HCT116 (cell line): ENCODE data around the gene FAM229B. TPM values are rescaled to one million over a fixed set of nuclear protein-coding genes. Genes with fewer than 3 reads are reported as not detected.

ENCODE experiments used
- ATAC-seq: fragments of 200-7000 bp; cut with Tn5 transposase; 2 replicates; pipeline ENCODE4 v1.9.1; 2020; ENCODE audit warnings: mild to moderate bottlenecking, moderate library complexity
- BruUV-seq: library from RNA; stranded (reverse); fragments of 400-500 nt; replicated peaks from 2 replicates; lab custom pipeline; 2021; lab: Mats Ljungman, UMichigan
- CTCF ChIA-PET: fragments of 300-600 bp; sonication (Branson Sonifier 250); formaldehyde crosslinking; loops from one replicate; lab custom pipeline; 2021; ENCODE audit warnings: antibody characterized with exemption; lab: Charles Lee
- POLR2A ChIA-PET: fragments of 300-600, 350-600 bp; sonication (Branson Sonifier 250); formaldehyde crosslinking; loops from one replicate; lab custom pipeline; 2021; ENCODE audit warnings: antibody characterized with exemption; lab: Charles Lee
- RAD21 ChIA-PET, 2 experiments: fragments of 300-600 bp; sonication (Branson Sonifier 250); formaldehyde crosslinking; loops; one replicate each; lab custom pipeline; 2023; ENCODE audit warnings: low total read pairs in 2 of 2; ENCODE audit not compliant: uncharacterized antibody in 2 of 2, unreplicated experiment in 2 of 2, low non-redundant PET in 1 of 2; lab: Charles Lee
- DNase-seq: peaks from one replicate; pipeline ENCODE4 v3.0.0-alpha.2; 2010; ENCODE audit warnings: low read depth, low spot score
- H2AFZ ChIP-seq: fragments of 200-600 bp; shearing (Covaris generic), sonication (generic); 2 replicates; pipeline ENCODE4 v1.6.1; 2017; ENCODE audit warnings: low read depth, mixed run types, mixed read lengths, antibody characterized with exemption, low read length; ENCODE audit not compliant: poor library complexity, severe bottlenecking
- H3K27ac ChIP-seq: 2 replicates; pipeline ENCODE4 v1.5.1; 2012; ENCODE audit warnings: low read depth, low read length
- H3K27me3 ChIP-seq: fragments of 200-600 bp; sonication (generic); 2 replicates; pipeline ENCODE4 v1.6.1; 2016; ENCODE audit warnings: mixed run types, low read length, mixed read lengths; ENCODE audit not compliant: insufficient read depth
- H3K36me3 ChIP-seq, 2 experiments: fragments of 200-500 bp in 1 of 2; fragments of 200-600 bp in 1 of 2; sonication (Bioruptor generic) in 1 of 2; sonication (generic) in 1 of 2; 2 replicates each; pipeline versions ENCODE4 v1.5.1 to v1.6.1; 2014 to 2016; ENCODE audit warnings: low read length in 2 of 2, inconsistent platforms in 1 of 2, mixed read lengths in 1 of 2, mixed run types in 1 of 2; ENCODE audit not compliant: insufficient read depth in 2 of 2, control insufficient read depth in 1 of 2
- H3K4me1 ChIP-seq, 2 experiments: fragments of 200-600 bp in 1 of 2; sonication (generic) in 1 of 2; 2 replicates each; pipeline versions ENCODE4 v1.5.1 to v1.6.1; 2012 to 2017; ENCODE audit warnings: low read length in 2 of 2, inconsistent platforms in 1 of 2, mild to moderate bottlenecking in 1 of 2, mixed read lengths in 1 of 2, mixed run types in 1 of 2, moderate library complexity in 1 of 2; ENCODE audit not compliant: insufficient read depth in 2 of 2, control insufficient read depth in 1 of 2
- H3K4me2 ChIP-seq: fragments of 200-600 bp; sonication (generic); 2 replicates; pipeline ENCODE4 v1.6.1; 2017; ENCODE audit warnings: mixed run types, low read length, mixed read lengths
- H3K4me3 ChIP-seq, 2 experiments: fragments of 200-600 bp in 1 of 2; sonication (generic) in 1 of 2; replicated peaks in 1 of 2; 2 replicates each; pipeline ENCODE4 v1.5.1; 2011 to 2016; ENCODE audit warnings: low read length in 2 of 2, control low read depth in 1 of 2, low read depth in 1 of 2, mild to moderate bottlenecking in 1 of 2, mixed read lengths in 1 of 2, mixed run types in 1 of 2
- H3K79me2 ChIP-seq: fragments of 200-600 bp; sonication (generic); 2 replicates; pipeline ENCODE4 v1.6.1; 2017; ENCODE audit warnings: mild to moderate bottlenecking, mixed run types, low read length, moderate library complexity, mixed read lengths; ENCODE audit not compliant: insufficient read depth
- H3K9ac ChIP-seq: fragments of 200-600 bp; sonication (generic); 2 replicates; pipeline ENCODE4 v1.6.1; 2016; ENCODE audit warnings: low read length, mixed read lengths
- H3K9me2 ChIP-seq: fragments of 200-600 bp; sonication (generic), shearing (Covaris generic); 2 replicates; pipeline ENCODE4 v1.6.1; 2017; ENCODE audit warnings: mixed run types, mild to moderate bottlenecking, moderate library complexity; ENCODE audit not compliant: insufficient read depth
- H3K9me3 ChIP-seq, 2 experiments: fragments of 200-500 bp in 1 of 2; fragments of 200-600 bp in 1 of 2; sonication (Bioruptor generic) in 1 of 2; sonication (generic) in 1 of 2; 2 replicates each; pipeline ENCODE4 v1.6.1; 2014 to 2017; ENCODE audit warnings: low read length in 2 of 2, mixed read lengths in 2 of 2, inconsistent platforms in 1 of 2, low read depth in 1 of 2, mild to moderate bottlenecking in 1 of 2, mixed run types in 1 of 2, moderate library complexity in 1 of 2; ENCODE audit not compliant: control insufficient read depth in 1 of 2, insufficient read depth in 1 of 2
- H4K20me1 ChIP-seq: fragments of 200-600 bp; sonication (generic), shearing (Covaris generic); 2 replicates; pipeline ENCODE4 v1.6.1; 2017; ENCODE audit warnings: mixed run types, mild to moderate bottlenecking, moderate library complexity; ENCODE audit not compliant: insufficient read depth
- CTCF ChIP-seq, 3 experiments: fragments of 200-600 bp in 1 of 3; sonication (generic) in 1 of 3; IDR thresholded peaks in 2 of 3; conservative IDR thresholded peaks in 1 of 3; 2 replicates each; pipeline ENCODE4 v1.5.1; 2012 to 2017; ENCODE audit warnings: low read depth in 2 of 3, low read length in 2 of 3, antibody characterized with exemption in 1 of 3, borderline replicate concordance in 1 of 3, control low read depth in 1 of 3, mild to moderate bottlenecking in 1 of 3, mixed read lengths in 1 of 3, mixed run types in 1 of 3, moderate library complexity in 1 of 3; ENCODE audit not compliant: insufficient read depth in 1 of 3
- ELF1 ChIP-seq: IDR thresholded peaks from 2 replicates; pipeline ENCODE4 v1.6.1; 2012; ENCODE audit warnings: low read depth, borderline replicate concordance
- EZH2 ChIP-seq: fragments of 200-600 bp; sonication (generic); IDR thresholded peaks from 2 replicates; pipeline ENCODE4 v1.6.1; 2017; ENCODE audit warnings: antibody characterized with exemption, mixed run types
- MAX ChIP-seq: IDR thresholded peaks from 2 replicates; pipeline ENCODE4 v1.6.1; 2012
- POLR2A ChIP-seq: IDR thresholded peaks from 2 replicates; pipeline ENCODE4 v1.7.0; 2011; ENCODE audit warnings: borderline replicate concordance; ENCODE audit not compliant: insufficient read depth, insufficient read length; ENCODE audit errors: extremely low read depth
- POLR2AphosphoS5 ChIP-seq: IDR thresholded peaks from 2 replicates; pipeline ENCODE4 v1.6.1; 2011; ENCODE audit warnings: mild to moderate bottlenecking, low read depth, low read length, moderate library complexity
- REST ChIP-seq: IDR thresholded peaks from 2 replicates; pipeline ENCODE4 v1.6.1; 2012; ENCODE audit warnings: low read depth
- TCF7L2 ChIP-seq: IDR thresholded peaks from 2 replicates; pipeline ENCODE4 v1.7.0; 2011; ENCODE audit warnings: borderline replicate concordance, inconsistent platforms; ENCODE audit not compliant: insufficient read depth, insufficient read length; ENCODE audit errors: extremely low read depth
- YY1 ChIP-seq: IDR thresholded peaks from 2 replicates; pipeline ENCODE4 v1.6.1; 2011; ENCODE audit warnings: low read length, low read depth, moderate library complexity, mild to moderate bottlenecking; ENCODE audit not compliant: insufficient replicate concordance; ENCODE audit errors: extremely low read depth
- ZFX ChIP-seq: fragments of 450-650 bp; IDR thresholded peaks from 2 replicates; pipeline ENCODE4 v1.6.1; 2017
- intact Hi-C: fragments of 100-400 bp; cut with micrococcal nuclease; formaldehyde crosslinking; loops from 2 replicates; pipeline ENCODE4 v1.10.0; 2022
- total RNA-seq: library from RNA; stranded (reverse); gene quantifications from one replicate; pipeline ENCODE4 v1.2.1, GENCODE V29; 2021; ENCODE audit not compliant: unreplicated experiment

FAM229B gene
- total RNA-seq, 1 experiment from 2014 or later: 11.4 TPM

- Histone ChIP-seq H3K9me2 (no peaks in the 10 kb centered on the region), H3K9ac (no peak overlapping the region), H3K36me3 (no peaks in the 10 kb centered on the region), H3K4me3 (no peak overlapping the region), H3K27ac (no peak overlapping the region), H3K27me3 (no peaks in the 10 kb centered on the region), H3K4me1 (peaks cover 0 to 4% of the 10 kb centered on the region in 2 experiments; a peak in 2 of 4 replicates), H3K4me2 (no peak overlapping the region), H2AFZ (no peak overlapping the region), H3K79me2 (no peaks in the 10 kb centered on the region), H3K9me3 (no peaks in the 10 kb centered on the region), H4K20me1 (no peaks in the 10 kb centered on the region)
- intact Hi-C loops: no loop called here
- CTCF ChIA-PET: no interaction called here
- no peak for TF ChIP-seq TCF7L2
- no peak for TF ChIP-seq CTCF (IDR thresholded peaks at IDR 0.05 in 2 of 3, conservative IDR thresholded peaks at IDR 0.05 in 1 of 3; ENCODE audit: borderline replicate concordance in 1 of 3, insufficient read depth in 1 of 3, low read depth in 2 of 3, low read length in 2 of 3)
- TF ChIP-seq ZFX: no peak
- no peak for TF ChIP-seq EZH2
- no peak for TF ChIP-seq ELF1
- no peak for TF ChIP-seq POLR2AphosphoS5
- no peak for TF ChIP-seq REST
- no peak for TF ChIP-seq YY1
- TF ChIP-seq MAX: no peak
- no peak for TF ChIP-seq POLR2A
- ATAC-seq (no peak), DNase-seq (no peak)
- RAD21 ChIA-PET: no interaction called here
- POLR2A ChIA-PET: no interaction called here
- no TSS peak for BruUV-seq
Observed at GRCh38 chr6:112122756-112123155, 35.4 kb downstream of the FAM229B start.
